Measurements from ENCODE around the gene PAQR4.
A peak's percentile ranks its signal among the peaks of the same experiment; 100 is the strongest.

The PAQR4 gene

DNA sequence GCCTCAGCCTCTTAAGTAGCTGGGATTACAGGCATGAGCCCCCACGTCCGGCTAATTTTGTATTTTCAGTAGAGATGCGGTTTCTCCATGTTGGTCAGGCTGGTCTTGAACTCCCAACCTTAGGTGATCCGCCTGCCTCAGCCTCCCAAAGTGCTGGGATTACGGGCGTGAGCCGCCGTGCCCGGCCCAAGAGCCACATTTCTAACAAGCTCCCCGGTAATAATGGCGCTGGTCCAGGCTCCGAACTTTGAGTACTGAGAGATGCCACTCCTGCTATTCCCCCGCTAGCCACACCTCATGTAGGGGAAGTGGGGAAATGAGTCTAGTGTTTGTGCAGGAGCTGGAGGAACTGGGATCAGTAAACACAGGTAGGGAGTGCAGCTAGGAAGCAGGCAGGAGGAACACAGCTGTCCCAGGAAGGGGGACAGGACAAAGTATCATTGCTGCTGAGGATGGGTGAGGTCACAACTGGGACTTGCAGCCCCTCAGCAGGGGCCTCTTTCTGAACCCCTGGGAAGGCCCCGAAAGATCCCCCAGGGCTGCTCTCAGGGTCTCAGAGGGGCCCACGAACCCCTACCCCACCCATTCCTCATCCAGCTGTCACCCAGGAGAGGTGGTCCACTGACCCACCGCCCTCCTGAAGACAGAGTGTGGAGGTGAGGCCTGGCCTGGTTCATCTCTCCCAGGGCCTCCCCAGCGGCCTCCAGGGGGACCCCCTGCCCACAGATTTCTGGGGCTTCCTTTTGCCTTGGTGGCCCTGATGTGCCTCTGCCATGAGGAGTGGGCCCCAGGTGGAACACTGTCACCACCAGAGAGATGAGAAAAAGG lies 8.8 kb upstream of the PAQR4 start:
- H3K4me3 ChIP-seq (ENCODE audit: low read depth, low read length): no peak overlapping the region
- no peak for DNase-seq (ENCODE audit: low read depth)
- TF ChIP-seq, protein P1, sequence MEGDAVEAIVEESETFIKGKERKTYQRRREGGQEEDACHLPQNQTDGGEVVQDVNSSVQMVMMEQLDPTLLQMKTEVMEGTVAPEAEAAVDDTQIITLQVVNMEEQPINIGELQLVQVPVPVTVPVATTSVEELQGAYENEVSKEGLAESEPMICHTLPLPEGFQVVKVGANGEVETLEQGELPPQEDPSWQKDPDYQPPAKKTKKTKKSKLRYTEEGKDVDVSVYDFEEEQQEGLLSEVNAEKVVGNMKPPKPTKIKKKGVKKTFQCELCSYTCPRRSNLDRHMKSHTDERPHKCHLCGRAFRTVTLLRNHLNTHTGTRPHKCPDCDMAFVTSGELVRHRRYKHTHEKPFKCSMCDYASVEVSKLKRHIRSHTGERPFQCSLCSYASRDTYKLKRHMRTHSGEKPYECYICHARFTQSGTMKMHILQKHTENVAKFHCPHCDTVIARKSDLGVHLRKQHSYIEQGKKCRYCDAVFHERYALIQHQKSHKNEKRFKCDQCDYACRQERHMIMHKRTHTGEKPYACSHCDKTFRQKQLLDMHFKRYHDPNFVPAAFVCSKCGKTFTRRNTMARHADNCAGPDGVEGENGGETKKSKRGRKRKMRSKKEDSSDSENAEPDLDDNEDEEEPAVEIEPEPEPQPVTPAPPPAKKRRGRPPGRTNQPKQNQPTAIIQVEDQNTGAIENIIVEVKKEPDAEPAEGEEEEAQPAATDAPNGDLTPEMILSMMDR (conservative IDR thresholded peaks at IDR 0.05; ENCODE audit: low read depth, low read length): no peak

GRCh38 chr16:2962334-2963073 lies 6.6 kb upstream of the PAQR4 start:
- H3K4me3 ChIP-seq (ENCODE audit: low read depth, low read length): no peak overlapping the region
- DNase-seq (ENCODE audit: low read depth): no peak
- TF ChIP-seq, protein P1 (conservative IDR thresholded peaks at IDR 0.05; ENCODE audit: low read depth, low read length): no peak

DNA sequence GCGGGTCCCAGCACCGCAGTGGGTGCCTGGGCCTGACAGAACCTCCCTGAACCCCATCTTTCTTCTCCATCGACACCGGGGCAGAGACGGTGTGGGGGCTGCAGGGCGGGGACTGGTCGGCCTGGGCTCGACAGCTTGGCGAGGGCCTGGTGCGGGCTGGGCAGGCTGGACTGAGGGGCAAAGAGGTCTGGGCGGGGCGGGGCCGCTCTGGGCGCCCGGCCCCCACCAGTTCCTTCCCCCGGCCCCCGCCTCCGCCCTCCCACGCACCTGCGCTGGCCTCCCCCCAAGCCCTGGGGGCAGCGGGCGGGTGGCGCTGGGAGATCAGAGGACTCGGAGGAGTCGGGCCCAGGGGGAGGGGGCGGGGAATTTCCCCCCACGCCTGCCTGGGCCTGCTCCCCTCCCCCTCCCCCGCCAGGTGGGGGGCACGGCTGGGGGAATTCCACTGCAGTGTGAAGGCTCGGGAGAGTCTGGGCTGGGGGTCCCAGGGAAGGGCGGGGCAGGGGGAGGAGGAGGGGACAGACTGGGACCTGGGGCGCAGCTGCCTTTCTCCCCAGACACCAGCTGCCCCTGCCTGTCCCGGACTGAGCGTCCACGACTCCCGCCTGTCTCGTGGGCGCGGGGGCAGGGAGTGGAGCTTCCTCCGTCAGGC lies 6.0 kb upstream of the PAQR4 start:
- TF ChIP-seq, protein P1 (conservative IDR thresholded peaks at IDR 0.05; ENCODE audit: low read depth, low read length): no peak
- DNase-seq (ENCODE audit: low read depth): no peak
- H3K4me3 ChIP-seq (ENCODE audit: low read depth, low read length): no peak overlapping the region

DNA sequence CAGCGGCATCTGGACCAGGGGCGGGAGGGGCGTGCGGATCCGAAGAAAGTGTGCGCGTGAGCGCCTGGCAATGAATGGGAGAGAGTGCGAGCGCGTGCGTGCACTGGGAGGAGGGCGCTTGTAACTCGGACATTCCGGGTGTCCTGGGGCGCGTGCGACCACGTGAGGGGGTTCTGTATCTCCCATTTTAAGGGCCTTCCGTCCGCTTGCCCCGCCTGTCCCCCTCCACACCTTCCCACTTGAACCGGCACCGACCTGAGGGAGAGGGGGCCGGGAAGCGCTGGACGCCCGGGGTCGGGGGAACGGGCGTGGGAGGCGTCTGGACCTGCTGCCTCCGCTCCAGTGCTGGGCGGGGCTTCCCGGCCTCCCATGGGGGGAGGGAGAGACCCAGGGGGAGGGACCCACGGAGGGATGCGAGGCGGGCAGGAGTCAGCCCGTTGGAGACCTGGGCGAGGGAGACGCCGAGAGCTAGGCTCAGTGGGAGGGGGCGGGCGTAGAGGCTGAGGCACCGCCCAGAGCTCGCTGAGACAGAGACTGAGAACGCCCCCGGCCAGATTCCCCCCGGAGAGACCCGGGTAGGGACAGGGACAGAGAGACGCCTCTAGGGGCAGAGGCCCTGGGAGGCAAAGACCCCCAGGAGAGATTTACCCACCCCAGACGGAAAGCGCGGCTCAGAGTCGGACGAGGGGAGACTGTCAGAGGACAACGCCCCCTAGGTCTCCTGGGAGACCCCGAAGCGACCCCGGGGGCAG lies 5.2 kb upstream of the PAQR4 start, which contains the start of gene KREMEN2:
Gene KREMEN2 (plus strand): TSS at position 553 of the 752 bp plus-strand sequence. CDS start 246 bp downstream, outside the sequence.
- peak within 1 kb of the TSS; percentile 8 for H3K4me3 ChIP-seq (ENCODE audit: low read depth, low read length)
- peak; percentile 24 for DNase-seq (ENCODE audit: low read depth)
- TF ChIP-seq, protein P1 (conservative IDR thresholded peaks at IDR 0.05; ENCODE audit: low read depth, low read length): no peak

DNA sequence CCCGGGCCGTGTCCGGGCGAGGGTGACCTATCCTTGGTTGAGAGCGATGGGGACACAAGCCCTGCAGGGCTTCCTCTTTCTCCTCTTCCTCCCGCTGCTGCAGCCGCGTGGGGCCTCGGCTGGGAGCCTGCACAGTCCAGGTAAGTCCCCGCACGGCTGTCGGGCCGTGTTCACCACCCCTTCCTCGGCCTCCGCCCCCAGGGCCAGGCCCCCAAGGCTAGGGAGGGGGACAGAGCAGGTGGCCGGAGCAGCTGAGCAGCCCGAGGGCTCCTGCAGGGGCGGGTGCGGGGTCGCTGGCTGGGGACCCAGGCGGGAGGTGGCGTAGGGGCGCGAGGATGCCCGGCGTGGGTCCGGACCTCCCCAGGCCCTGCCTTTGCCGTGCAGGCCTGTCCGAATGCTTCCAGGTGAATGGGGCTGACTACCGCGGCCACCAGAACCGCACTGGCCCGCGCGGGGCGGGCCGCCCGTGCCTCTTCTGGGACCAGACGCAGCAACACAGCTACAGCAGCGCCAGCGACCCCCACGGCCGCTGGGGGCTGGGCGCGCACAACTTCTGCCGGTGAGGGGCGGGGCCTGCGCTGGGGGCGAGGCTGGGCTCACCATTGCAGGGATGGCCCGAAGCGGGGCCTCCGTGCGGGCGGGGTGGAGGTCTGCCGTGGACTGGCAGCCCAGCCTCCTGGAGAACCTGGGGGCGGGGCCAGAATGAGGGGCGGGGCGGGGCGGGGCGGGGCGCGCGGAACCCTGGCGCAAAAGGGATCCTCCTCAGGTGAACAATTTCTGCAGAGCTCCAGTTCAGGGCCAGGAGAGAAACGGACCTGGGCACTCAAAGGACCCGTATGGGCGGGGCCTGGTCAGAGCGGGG lies 4.4 kb upstream of the PAQR4 start:
- DNase-seq (ENCODE audit: low read depth): no peak
- TF ChIP-seq, protein P1 (conservative IDR thresholded peaks at IDR 0.05; ENCODE audit: low read depth, low read length): no peak

More for the DNA sequence above, 4.4 kb upstream of the PAQR4 start:
- no peak overlapping the region for H3K4me3 ChIP-seq (ENCODE audit: low read depth, low read length)
